Measurements from ENCODE around the gene AQP2. TPM values are rescaled to one million over a fixed set of nuclear protein-coding genes. Genes with fewer than 3 reads are reported as not detected.
"Not testable (repeated sequence)": the region's sequence is repeated elsewhere in the genome, so short reads cannot be mapped to it uniquely, and the experiment has no call there.

The AQP2 gene
- total RNA-seq, 8 experiments from 2014 or later = 0.09 to 0.81 (median 0.14) TPM; not detected in 3

- ATAC-seq (replicated peaks in 6 of 8) = peak; percentile 15 to 75 (median 34)
- Histone ChIP-seq H3K4me1 (replicated peaks in 1 of 2) (peaks cover 36 to 44% of the 10 kb centered on the region in 2 donors), H3K27ac (no peak overlapping the region), H3K4me3 (no peak overlapping the region)
- in situ Hi-C loops (cut with MboI; ENCODE audit: low pct_unique_long_range_greater_than_20kb in 2 of 9, low sequenced_read_pairs in 9 of 9, unreplicated experiment in 9 of 9) = no loop called here
- WGBS, 10 experiments = 17 to 100% (median 67%) methylated on average over 1 to 8 of the region's 9 CpGs; no CpG with 5 or more reads in 3 of the 10 experiments
These were observed 34.2 kb downstream of the AQP2 start for GRCh38 chr12:49984476-49985359.

GRCh38 chr12:49985981-49986380 is 35.4 kb downstream of the AQP2 start:
- H3K27ac ChIP-seq = no peak overlapping the region
- whole genome bisulfite sequencing, 10 experiments = 81 to 100% (median 93%) methylated on average over 1 to 4 of the region's 5 CpGs; no CpG with 5 or more reads in 4 of the 10 experiments
- peaks cover 25 to 35% of the 10 kb centered on the region in 2 donors for H3K4me1 ChIP-seq (replicated peaks in 1 of 2)
- ATAC-seq (replicated peaks in 6 of 8) = peak in 1 of 8 experiments; percentile 65
- no peak overlapping the region for H3K4me3 ChIP-seq
- in situ Hi-C loops (cut with MboI; ENCODE audit: low pct_unique_long_range_greater_than_20kb in 2 of 9, low sequenced_read_pairs in 9 of 9, unreplicated experiment in 9 of 9) = no loop called here

- H3K4me3 ChIP-seq; H3K27ac ChIP-seq; in situ Hi-C loops (cut with MboI; ENCODE audit: low pct_unique_long_range_greater_than_20kb in 2 of 9, low sequenced_read_pairs in 9 of 9, unreplicated experiment in 9 of 9): not testable (repeated sequence)
- WGBS, 10 experiments = 50% methylated on average over 1 of the region's 3 CpGs; no CpG with 5 or more reads in 9 of the 10 experiments
- H3K4me1 ChIP-seq (replicated peaks in 1 of 2) = peaks cover 20 to 31% of the 10 kb centered on the region in 2 donors
- peak in 1 of 8 experiments; percentile 14 for ATAC-seq (replicated peaks in 6 of 8)
These were observed 35.9 kb downstream of the AQP2 start for GRCh38 chr12:49986476-49986875.

- no peak for ATAC-seq (replicated peaks in 6 of 8)
- Histone ChIP-seq H3K27ac (peak overlapping the region; percentile 31 to 32), H3K4me3 (no peak overlapping the region), H3K4me1 (replicated peaks in 1 of 2) (peaks cover 18 to 26% of the 10 kb centered on the region in 2 donors)
- WGBS, 10 experiments = 33 to 100% (median 85%) methylated on average over 1 to 4 of the region's 4 CpGs; no CpG with 5 or more reads in 2 of the 10 experiments
- in situ Hi-C loops (cut with MboI; ENCODE audit: low pct_unique_long_range_greater_than_20kb in 2 of 9, low sequenced_read_pairs in 9 of 9, unreplicated experiment in 9 of 9) = no loop called here
These were observed 37.2 kb downstream of the AQP2 start for GRCh38 chr12:49987625-49988303.

- 57 to 100% (median 100%) methylated on average over 1 to 2 of the region's 2 CpGs; no CpG with 5 or more reads in 4 of the 10 experiments for WGBS, 10 experiments
- H3K4me1 ChIP-seq (replicated peaks in 1 of 2) = peaks cover 9 to 17% of the 10 kb centered on the region in 2 donors
- H3K27ac ChIP-seq; H3K4me3 ChIP-seq; in situ Hi-C loops (cut with MboI; ENCODE audit: low pct_unique_long_range_greater_than_20kb in 2 of 9, low sequenced_read_pairs in 9 of 9, unreplicated experiment in 9 of 9); ATAC-seq (replicated peaks in 6 of 8): not testable (repeated sequence)
These were observed 38.9 kb downstream of the AQP2 start for GRCh38 chr12:49989400-49989799.

- in situ Hi-C loops (cut with MboI; ENCODE audit: low pct_unique_long_range_greater_than_20kb in 2 of 9, low sequenced_read_pairs in 9 of 9, unreplicated experiment in 9 of 9) = no loop called here
- ATAC-seq (replicated peaks in 6 of 8) = no peak
- WGBS, 10 experiments = 83 to 100% (median 93%) methylated on average over 1 to 4 of the region's 4 CpGs
- Histone ChIP-seq H3K4me1 (replicated peaks in 1 of 2) (peaks cover 3 to 8% of the 10 kb centered on the region in 2 donors), H3K4me3 (no peak overlapping the region), H3K27ac (no peak overlapping the region)
These were observed 39.7 kb downstream of the AQP2 start for GRCh38 chr12:49990273-49990672.

GRCh38 chr12:49998453-49998852 is 47.9 kb downstream of the AQP2 start:
- in situ Hi-C loops (cut with MboI; ENCODE audit: low pct_unique_long_range_greater_than_20kb in 2 of 9, low sequenced_read_pairs in 9 of 9, unreplicated experiment in 9 of 9) = no loop called here
- Histone ChIP-seq H3K4me3 (no peak overlapping the region), H3K4me1 (replicated peaks in 1 of 2) (no peaks in the 10 kb centered on the region), H3K27ac (no peak overlapping the region)
- 75 to 100% (median 100%) methylated on average over 1 to 2 of the region's 2 CpGs; no CpG with 5 or more reads in 5 of the 10 experiments for WGBS, 10 experiments
- no peak for ATAC-seq (replicated peaks in 6 of 8)

- in situ Hi-C loops (cut with MboI; ENCODE audit: low pct_unique_long_range_greater_than_20kb in 2 of 9, low sequenced_read_pairs in 9 of 9, unreplicated experiment in 9 of 9) = no loop called here
- Histone ChIP-seq H3K27ac (no peak overlapping the region), H3K4me1 (replicated peaks in 1 of 2) (peaks cover 12 to 24% of the 10 kb centered on the region in 2 donors), H3K4me3 (no peak overlapping the region)
- 43 to 100% (median 98%) methylated on average over 1 to 2 of the region's 2 CpGs; no CpG with 5 or more reads in 2 of the 10 experiments for WGBS, 10 experiments
- no peak for ATAC-seq (replicated peaks in 6 of 8)
These were observed 53.1 kb downstream of the AQP2 start for GRCh38 chr12:50003595-50003994.

- Histone ChIP-seq H3K27ac (peak overlapping the region in 1 of 2 donors; percentile 47), H3K4me3 (no peak overlapping the region), H3K4me1 (replicated peaks in 1 of 2) (peaks cover 12 to 24% of the 10 kb centered on the region in 2 donors)
- in situ Hi-C loops (cut with MboI; ENCODE audit: low pct_unique_long_range_greater_than_20kb in 2 of 9, low sequenced_read_pairs in 9 of 9, unreplicated experiment in 9 of 9) = no loop called here
- peak in 1 of 8 experiments; percentile 25 for ATAC-seq (replicated peaks in 6 of 8)
These were observed 54.2 kb downstream of the AQP2 start for GRCh38 chr12:50004696-50005095.

- Histone ChIP-seq H3K4me1 (replicated peaks in 1 of 2) (peaks cover 12 to 24% of the 10 kb centered on the region in 2 donors), H3K4me3 (no peak overlapping the region), H3K27ac (peak overlapping the region in 1 of 2 donors; percentile 47)
- peak in 2 of 8 experiments; percentile 55 to 57 for ATAC-seq (replicated peaks in 6 of 8)
- 60 to 100% (median 97%) methylated on average over 1 to 3 of the region's 3 CpGs; no CpG with 5 or more reads in 5 of the 10 experiments for WGBS, 10 experiments
- in situ Hi-C loops (cut with MboI; ENCODE audit: low pct_unique_long_range_greater_than_20kb in 2 of 9, low sequenced_read_pairs in 9 of 9, unreplicated experiment in 9 of 9) = no loop called here
These were observed 54.6 kb downstream of the AQP2 start for GRCh38 chr12:50005175-50005574.

- H3K27ac ChIP-seq = no peak overlapping the region
- 81 to 100% (median 97%) methylated on average over 2 to 7 of the region's 7 CpGs; no CpG with 5 or more reads in 1 of the 10 experiments for WGBS, 10 experiments
- peaks cover 12 to 24% of the 10 kb centered on the region in 2 donors for H3K4me1 ChIP-seq (replicated peaks in 1 of 2)
- in situ Hi-C loops (cut with MboI; ENCODE audit: low pct_unique_long_range_greater_than_20kb in 2 of 9, low sequenced_read_pairs in 9 of 9, unreplicated experiment in 9 of 9) = no loop called here
- H3K4me3 ChIP-seq = no peak overlapping the region
- no peak for ATAC-seq (replicated peaks in 6 of 8)
These were observed 55.7 kb downstream of the AQP2 start for GRCh38 chr12:50006280-50006679.

- H3K4me3 ChIP-seq = no peak overlapping the region
- WGBS, 10 experiments = 43 to 100% (median 100%) methylated on average over 1 of the region's 1 CpG; no CpG with 5 or more reads in 2 of the 10 experiments
- in situ Hi-C loops (cut with MboI; ENCODE audit: low pct_unique_long_range_greater_than_20kb in 2 of 9, low sequenced_read_pairs in 9 of 9, unreplicated experiment in 9 of 9) = no loop called here
- H3K4me1 ChIP-seq (replicated peaks in 1 of 2) = peaks cover 12 to 24% of the 10 kb centered on the region in 2 donors
- peak in 1 of 8 experiments; percentile 52 for ATAC-seq (replicated peaks in 6 of 8)
- H3K27ac ChIP-seq = no peak overlapping the region
These were observed 56.4 kb downstream of the AQP2 start for GRCh38 chr12:50006754-50007442.
